Activated CD4-positive, CD25-positive, alpha-beta regulatory T cell treated with anti-CD3 and anti-CD28 coated beads, Interleukin-2, amount 50 U/mL, for 72 hours (primary cell): ENCODE results near the gene IDH3A.
"Not testable (repeated sequence)": the region's sequence is repeated elsewhere in the genome, so short reads cannot be mapped to it uniquely, and the experiment has no call there.

Experiments used
- DNase-seq: peaks from one replicate; pipeline ENCODE4 v3.0.0; 2021

IDH3A gene

DNA sequence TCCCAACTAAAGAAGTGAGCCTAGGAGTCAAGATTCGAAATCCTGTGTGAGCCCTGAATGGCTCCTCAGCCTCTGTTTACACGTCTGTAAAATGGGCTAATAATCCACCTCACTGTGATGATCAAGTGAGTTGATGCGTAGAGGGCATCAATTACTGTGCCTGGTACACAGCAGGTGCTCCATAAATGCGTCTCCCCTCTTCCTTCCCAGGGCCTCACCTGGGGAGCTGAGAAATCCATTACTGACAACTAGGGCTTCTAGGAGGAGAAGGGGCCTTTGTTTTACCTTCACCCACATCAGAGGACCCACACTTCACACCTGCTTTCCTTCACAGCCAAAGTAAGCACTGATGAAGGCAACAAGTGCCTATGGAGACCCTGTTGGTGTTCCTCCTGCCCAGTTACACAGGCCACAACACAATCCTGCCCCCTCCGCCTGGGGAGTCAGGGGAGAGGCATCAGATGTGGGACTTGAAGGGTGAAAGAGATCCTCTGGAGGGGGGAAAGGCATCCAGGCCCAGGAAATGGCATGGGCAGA lies 19.3 kb upstream of the IDH3A start:
- no peak for DNase-seq

DNA sequence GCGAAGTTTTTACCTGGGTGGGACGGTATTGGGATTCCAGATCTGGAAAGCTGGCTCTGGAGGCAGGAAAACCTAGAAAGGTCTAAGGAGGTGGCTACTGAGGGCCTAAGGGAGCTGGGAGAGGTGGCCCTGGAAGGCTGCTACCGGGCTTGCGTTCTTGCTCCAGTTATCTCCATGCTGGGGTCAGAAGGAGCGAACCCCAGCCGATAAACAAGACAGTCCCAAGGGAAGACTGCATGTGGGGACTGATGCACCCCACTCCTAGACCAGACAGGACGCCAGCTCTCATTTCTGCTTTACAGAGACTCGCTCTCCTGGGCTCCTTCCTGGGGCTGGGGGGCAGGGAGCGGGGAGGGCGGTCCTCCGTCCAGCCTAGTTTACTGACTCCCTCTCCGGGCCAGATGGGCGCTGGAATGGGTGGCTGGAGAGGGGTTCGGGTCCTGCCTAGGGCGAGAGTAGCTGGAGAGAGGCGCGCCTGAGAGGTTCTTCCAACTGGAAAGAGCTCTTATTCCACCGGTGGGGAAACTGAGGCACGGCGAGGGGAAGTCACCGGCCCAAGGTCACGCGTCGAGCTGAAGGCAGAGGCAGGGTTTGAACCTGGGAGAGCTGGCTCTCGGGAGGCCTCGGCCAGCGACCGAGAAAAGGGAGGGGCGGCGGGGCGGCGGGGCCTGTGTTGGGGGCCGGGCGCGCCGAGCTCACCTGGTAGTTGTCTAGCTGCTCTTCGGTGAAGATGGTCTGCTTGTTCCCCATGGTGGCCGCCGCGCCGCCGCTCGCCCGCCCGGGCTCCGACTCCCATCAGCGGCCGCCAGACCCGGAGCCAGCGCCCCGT lies 18.5 kb upstream of the IDH3A start:
- peak; percentile 46 for DNase-seq

- DNase-seq, result peak; percentile 79
These were observed 17.7 kb upstream of the IDH3A start, which contains the start of gene CIB2 for GRCh38 chr15:78131295-78132061. Gene CIB2, minus strand, starts transcription at chr15:78131445. Its CDS starts 230 bp downstream, at chr15:78131215.

DNA sequence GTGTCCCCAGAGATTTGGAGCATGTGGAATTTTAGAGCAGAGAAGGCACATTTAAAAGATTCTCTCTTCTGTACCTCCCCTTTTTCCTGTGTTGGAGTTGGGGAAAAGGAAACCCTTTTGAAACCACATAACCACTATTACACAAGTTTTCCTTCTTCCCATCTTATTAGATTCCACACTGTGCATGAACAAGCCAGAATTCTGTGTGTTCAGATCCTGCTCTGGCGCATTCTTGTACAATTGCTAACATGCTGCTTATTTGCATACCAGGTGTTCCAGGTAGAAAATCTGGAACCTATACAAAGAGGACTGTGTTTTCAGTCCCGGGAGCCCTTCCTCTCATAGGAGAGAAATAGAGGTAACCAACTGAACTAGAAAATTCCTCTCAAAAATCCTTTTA lies 15.4 kb upstream of the IDH3A start:
- no peak for DNase-seq

DNA sequence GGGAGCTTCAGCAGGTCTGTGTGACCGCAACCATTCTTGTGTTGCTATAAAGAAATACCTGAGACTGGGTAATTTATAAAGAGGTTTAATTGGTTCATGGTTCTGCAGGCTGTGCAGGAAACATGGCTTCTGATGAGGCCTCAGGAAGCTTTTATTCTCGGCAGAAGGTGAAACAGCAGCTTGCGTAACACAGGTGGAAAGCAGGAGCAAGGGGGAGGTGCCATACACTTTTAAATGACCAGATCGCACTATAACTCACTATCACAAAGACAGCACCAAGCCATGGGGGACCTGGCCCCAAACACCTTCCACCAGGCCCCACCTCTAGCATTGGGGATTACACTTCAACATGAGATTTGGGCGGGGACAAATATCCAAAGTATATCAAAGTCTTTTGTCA lies 9.6 kb upstream of the IDH3A start:
- no peak for DNase-seq

GRCh38 chr15:78140292-78140691 lies 8.9 kb upstream of the IDH3A start:
- DNase-seq, result no peak

- no peak for DNase-seq
These were observed 6.8 kb upstream of the IDH3A start for GRCh38 chr15:78142332-78142731.

DNA sequence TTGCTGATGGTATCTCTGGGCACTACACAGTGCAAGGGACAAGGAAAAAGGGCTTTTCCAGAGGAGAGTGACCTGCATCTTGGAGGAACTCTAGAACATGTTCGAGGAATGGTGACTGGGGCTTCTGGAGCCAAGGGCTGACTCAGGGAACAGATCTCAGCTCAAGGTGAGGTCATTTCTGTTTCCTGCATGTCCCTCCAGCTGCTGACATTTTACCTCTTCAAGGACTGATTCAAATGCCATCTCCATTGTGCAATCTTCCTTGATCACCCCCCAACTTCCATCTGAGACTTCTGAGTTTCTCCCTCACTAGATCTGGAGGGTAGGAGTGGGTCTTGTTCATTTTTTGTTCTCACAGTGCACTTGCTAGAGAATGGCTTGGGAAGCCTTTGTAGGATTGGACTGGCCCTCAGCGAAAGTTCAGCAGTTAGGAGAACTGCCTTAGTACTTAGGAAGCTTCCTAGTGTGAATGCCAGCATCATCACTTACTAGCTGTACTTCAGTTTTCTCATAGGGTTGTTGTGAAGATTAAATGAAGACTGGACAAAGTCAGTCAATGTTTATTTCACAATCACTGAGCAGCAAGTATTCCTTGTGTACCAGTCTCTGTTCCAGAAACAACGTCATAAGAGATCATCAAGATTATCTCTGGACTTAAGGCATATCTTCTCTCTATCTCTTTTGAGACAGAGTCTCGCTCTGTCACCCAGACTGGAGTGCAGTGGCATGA lies 2.6 kb upstream of the IDH3A start:
- DNase-seq, result no peak

GRCh38 chr15:78147566-78147965 lies 1.6 kb upstream of the IDH3A start:
- DNase-seq, result no peak

GRCh38 chr15:78148392-78149067 lies 632 bp upstream of the IDH3A start:
- no peak for DNase-seq

DNA sequence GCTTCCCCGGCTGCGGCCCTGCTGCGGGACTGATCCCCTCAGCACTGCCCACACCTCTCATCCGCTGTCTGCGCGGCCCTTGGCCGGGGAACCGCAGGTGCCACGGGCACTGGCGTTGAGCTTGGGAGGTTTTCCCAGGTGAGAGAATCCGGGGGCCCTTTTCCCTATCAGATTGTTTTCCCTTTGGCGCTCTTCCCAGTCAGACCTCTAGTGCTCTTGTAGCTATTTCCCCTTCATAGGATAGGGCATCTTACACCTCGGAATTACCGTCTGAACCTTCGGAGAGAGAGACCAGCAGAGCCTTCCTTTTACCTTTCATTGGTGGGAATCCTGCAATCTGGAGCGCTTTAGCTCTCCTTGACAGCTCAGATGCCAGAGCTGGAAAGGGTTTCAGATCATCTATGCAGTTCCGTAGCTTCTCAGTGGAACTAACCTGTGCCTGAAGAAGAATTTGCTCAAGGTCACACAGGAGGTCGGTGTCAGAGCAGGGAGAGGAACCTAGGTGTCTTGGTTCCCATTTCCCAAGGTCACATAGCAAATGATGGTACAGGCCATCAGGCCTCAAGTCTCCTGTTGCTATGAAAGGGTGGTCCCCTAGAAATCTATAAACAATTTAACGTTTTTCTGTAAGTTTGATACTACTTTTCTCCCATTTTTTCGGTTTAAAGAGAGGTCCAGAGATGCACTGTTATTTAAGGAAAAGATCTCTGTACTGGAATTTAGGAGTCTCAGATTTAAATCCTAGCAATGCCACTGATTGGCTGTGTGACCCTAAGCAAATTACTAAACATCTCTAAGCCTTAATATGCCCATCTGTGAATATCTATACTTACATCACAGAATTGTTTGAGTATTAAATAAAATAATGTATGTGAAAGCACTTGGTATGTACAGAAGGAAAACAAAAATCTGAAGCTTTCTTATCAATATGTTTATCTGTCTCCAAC lies 916 bp downstream of the IDH3A start:
- no peak for DNase-seq

DNA sequence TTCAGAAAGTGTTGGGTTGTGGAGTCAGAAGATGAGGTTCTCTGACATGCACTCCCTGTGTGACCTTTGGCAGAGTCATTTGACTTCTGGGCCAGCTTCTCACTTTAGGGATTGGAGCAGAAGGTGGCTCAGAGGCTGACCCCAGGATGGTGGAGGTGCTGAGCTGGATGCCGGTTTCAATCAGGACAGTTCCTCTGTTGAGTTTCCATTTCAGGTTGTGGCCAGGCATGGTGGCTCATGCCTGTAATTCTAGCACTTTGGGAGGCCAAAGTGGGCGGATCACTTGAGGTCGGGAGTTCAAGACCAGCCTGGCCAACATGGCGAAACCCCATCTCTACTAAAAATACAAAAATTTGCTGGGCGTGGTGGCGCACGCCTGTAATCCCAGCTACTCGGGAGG lies 1.9 kb downstream of the IDH3A start:
- DNase-seq, result not testable (repeated sequence)

DNA sequence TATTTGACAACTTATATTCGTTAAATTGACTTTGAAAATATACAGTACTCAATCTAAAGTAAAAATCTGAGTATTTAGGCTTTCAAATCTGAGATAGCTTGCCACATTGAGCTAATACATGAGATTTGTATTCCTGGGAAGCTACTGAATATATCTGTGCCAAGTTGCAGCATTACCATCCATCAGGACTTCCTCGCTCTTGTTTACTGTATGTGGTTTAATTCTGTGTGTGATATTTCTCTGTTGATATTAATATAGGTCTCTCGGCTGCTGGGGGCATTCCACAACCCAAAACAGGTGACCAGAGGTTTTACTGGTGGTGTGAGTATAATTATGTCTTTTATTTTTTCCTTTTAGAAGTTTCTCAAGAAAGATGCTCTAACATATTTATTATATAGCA lies 5.8 kb downstream of the IDH3A start:
- DNase-seq, result no peak

DNA sequence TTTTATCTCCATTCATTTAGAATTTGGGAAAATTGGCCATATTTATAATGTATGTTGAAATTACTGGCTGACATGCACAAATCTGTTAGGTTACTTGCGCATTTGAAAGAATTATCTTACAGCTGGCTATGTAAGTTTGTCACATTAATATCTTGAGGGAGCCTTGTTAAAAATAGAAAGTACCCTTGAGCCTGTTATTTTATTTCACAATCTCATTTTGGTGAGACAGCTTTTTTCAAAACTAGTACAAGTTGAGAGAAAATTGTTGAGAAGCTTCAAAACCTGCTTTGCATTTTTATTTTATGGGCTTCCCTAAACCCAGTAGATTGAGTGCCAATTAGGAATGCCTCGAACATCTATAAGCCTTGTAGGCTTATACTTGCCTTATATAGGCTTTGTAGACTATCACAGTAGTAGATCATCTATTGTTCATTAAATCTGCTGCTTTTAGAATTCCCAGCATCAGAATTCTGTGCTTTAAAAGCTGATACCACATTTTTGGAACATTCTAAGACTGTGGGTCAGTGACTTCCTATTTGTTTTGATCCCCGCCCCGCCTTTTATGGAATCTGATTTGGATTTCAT lies 6.3 kb downstream of the IDH3A start:
- no peak for DNase-seq

GRCh38 chr15:78156653-78157052 lies 7.5 kb downstream of the IDH3A start:
- DNase-seq, result no peak

- DNase-seq, result no peak
These were observed 8.0 kb downstream of the IDH3A start for GRCh38 chr15:78157203-78157602.

- DNase-seq, result no peak
These were observed 10.2 kb downstream of the IDH3A start for GRCh38 chr15:78159395-78159794.

GRCh38 chr15:78162038-78162437 lies 12.9 kb downstream of the IDH3A start:
- DNase-seq, result no peak

GRCh38 chr15:78164010-78164409 lies 14.8 kb downstream of the IDH3A start:
- no peak for DNase-seq

GRCh38 chr15:78167227-78167888 lies 18.2 kb downstream of the IDH3A start:
- DNase-seq, result no peak
